Activated CD4-positive, CD25-positive, alpha-beta regulatory T cell treated with anti-CD3 and anti-CD28 coated beads, Interleukin-2, amount 50 U/mL, for 72 hours (primary cell): ENCODE data around the gene MEGF11.
"Not testable (repeated sequence)": the region's sequence is repeated elsewhere in the genome, so short reads cannot be mapped to it uniquely, and the experiment has no call there.

Experiments used
- DNase-seq: peaks from one replicate; pipeline ENCODE4 v3.0.0; 2021

The MEGF11 gene

GRCh38 chr15:65990298-65990981, 263.1 kb downstream of the MEGF11 start:
- no peak for DNase-seq

GRCh38 chr15:65987100-65987499, 266.4 kb downstream of the MEGF11 start:
- no peak for DNase-seq

GRCh38 chr15:65986416-65986815, 267.1 kb downstream of the MEGF11 start:
- no peak for DNase-seq

GRCh38 chr15:65985387-65985786, 268.2 kb downstream of the MEGF11 start:
- DNase-seq = no peak

- DNase-seq = no peak
These were observed 270.8 kb downstream of the MEGF11 start for GRCh38 chr15:65982627-65983322.

GRCh38 chr15:65981837-65982626, 271.5 kb downstream of the MEGF11 start:
- DNase-seq = no peak

GRCh38 chr15:65980824-65981456, 272.6 kb downstream of the MEGF11 start:
- no peak for DNase-seq

- no peak for DNase-seq
These were observed 273.7 kb downstream of the MEGF11 start for GRCh38 chr15:65979837-65980236.

GRCh38 chr15:65979316-65979715, 274.2 kb downstream of the MEGF11 start:
- DNase-seq = no peak

- DNase-seq = no peak
These were observed 275.4 kb downstream of the MEGF11 start for GRCh38 chr15:65978110-65978509.

GRCh38 chr15:65976196-65976595, 277.4 kb downstream of the MEGF11 start:
- DNase-seq = not testable (repeated sequence)

GRCh38 chr15:65971741-65971995, 281.9 kb downstream of the MEGF11 start:
- DNase-seq = no peak

GRCh38 chr15:65970937-65971740, 282.4 kb downstream of the MEGF11 start:
- no peak for DNase-seq

GRCh38 chr15:65969865-65970816, 283.4 kb downstream of the MEGF11 start:
- DNase-seq = no peak

- no peak for DNase-seq
These were observed 285.0 kb downstream of the MEGF11 start for GRCh38 chr15:65968511-65968910.

- no peak for DNase-seq
These were observed 288.6 kb downstream of the MEGF11 start for GRCh38 chr15:65964792-65965433.

- no peak for DNase-seq
These were observed 289.6 kb downstream of the MEGF11 start for GRCh38 chr15:65963911-65964482.

- no peak for DNase-seq
These were observed 290.2 kb downstream of the MEGF11 start for GRCh38 chr15:65963358-65963757.

- DNase-seq = no peak
These were observed 291.4 kb downstream of the MEGF11 start for GRCh38 chr15:65962187-65962586.

GRCh38 chr15:65960586-65960985, 293.0 kb downstream of the MEGF11 start:
- DNase-seq = no peak

GRCh38 chr15:65958835-65959234, 294.7 kb downstream of the MEGF11 start:
- DNase-seq = no peak
